ENCODE results near the gene COL6A3. TPM values are rescaled to one million over a fixed set of nuclear protein-coding genes. Genes with fewer than 3 reads are reported as not detected.

Gene COL6A3
- polyA plus RNA-seq, 1 of the 3 experiments (the other 2 are of a cell fraction): 18.5 TPM

- H3K4me1 ChIP-seq (ENCODE audit: control insufficient read depth in 1 of 2, insufficient read depth in 2 of 2, low read depth in 1 of 2, low read length in 1 of 2): peaks cover 8 to 10% of the 10 kb centered on the region in 2 experiments; a peak in 1 of 4 replicates
- H3K79me2 ChIP-seq (ENCODE audit: insufficient read depth): peaks cover under 1% of the 10 kb centered on the region; the same call in 1 of the 2 replicates
- H3K4me2 ChIP-seq: no peak overlapping the region
- H3K27me3 ChIP-seq (ENCODE audit: insufficient read depth): no peaks in the 10 kb centered on the region
- no peak overlapping the region for H3K4me3 ChIP-seq (ENCODE audit: low read depth in 2 of 2, low read length in 1 of 2)
- H3K9me2 ChIP-seq: no peaks in the 10 kb centered on the region
- CTCF ChIA-PET: interaction anchor here (1.2 to 6.6 kb wide), 3 partner anchors 32 to 322 kb away, joined by 3 to 59 read pairs (median 49); no protein-coding TSS in a partner anchor
- DNase-seq: no peak
- H3K27ac ChIP-seq (ENCODE audit: low read depth in 2 of 2, low read length in 1 of 2): no peak overlapping the region
- H3K9ac ChIP-seq: no peak overlapping the region
- TF ChIP-seq MEF2A (IDR thresholded peaks at IDR 0.05; ENCODE audit: borderline replicate concordance, low read depth) (no peak), YY1 (IDR thresholded peaks at IDR 0.05; ENCODE audit: low read depth) (no peak), NRF1 (IDR thresholded peaks at IDR 0.05; ENCODE audit: low read depth, low read length) (no peak), MXI1 (IDR thresholded peaks at IDR 0.05; ENCODE audit: low read depth, low read length) (no peak), TAF1 (IDR thresholded peaks at IDR 0.05; ENCODE audit: borderline replicate concordance, low read depth, low read length) (no peak), FOXM1 (IDR thresholded peaks at IDR 0.05; ENCODE audit: low read depth) (no peak), FOXJ3 (CRISPR knock-in tag; IDR thresholded peaks at IDR 0.05) (no peak), EZH2phosphoT487 (IDR thresholded peaks at IDR 0.05; ENCODE audit: borderline replicate concordance, low read depth) (no peak), RCOR1 (IDR thresholded peaks at IDR 0.05; ENCODE audit: low read length) (no peak)
- peaks cover under 1% of the 10 kb centered on the region for H3F3A ChIP-seq (replicated peaks; ENCODE audit: insufficient read depth)
- H3K9me3 ChIP-seq: no peaks in the 10 kb centered on the region
- H4K20me1 ChIP-seq (ENCODE audit: insufficient read depth): no peaks in the 10 kb centered on the region
- no peaks in the 10 kb centered on the region for H3K36me3 ChIP-seq (replicated peaks in 1 of 2; ENCODE audit: control insufficient read depth in 1 of 2, insufficient read depth in 2 of 2, low read length in 1 of 2)
- POLR2A ChIA-PET: no interaction called here
- H2AFZ ChIP-seq (ENCODE audit: low read depth): no peak overlapping the region
- WGBS (ENCODE audit: low lambda C conversion rate): 83% methylated on average over 2 of the region's 3 CpGs
Measured at GRCh38 chr2:237418300-237418699, 4.3 kb upstream of the COL6A3 start.

GRCh38 chr2:237412988-237413776 lies 782 bp downstream of the COL6A3 start:
- Histone ChIP-seq H3K9me2 (no peaks in the 10 kb centered on the region), H3K27ac (ENCODE audit: low read depth in 2 of 2, low read length in 1 of 2) (peak overlapping the region in 1 of 2 experiments; percentile 6; a peak in 1 of 4 replicates), H3K27me3 (ENCODE audit: insufficient read depth) (no peaks in the 10 kb centered on the region), H3K9me3 (no peaks in the 10 kb centered on the region), H3K4me1 (ENCODE audit: control insufficient read depth in 1 of 2, insufficient read depth in 2 of 2, low read depth in 1 of 2, low read length in 1 of 2) (peaks cover 2 to 6% of the 10 kb centered on the region in 2 experiments; a peak in 3 of 4 replicates), H2AFZ (ENCODE audit: low read depth) (no peak overlapping the region), H3K36me3 (replicated peaks in 1 of 2; ENCODE audit: control insufficient read depth in 1 of 2, insufficient read depth in 2 of 2, low read length in 1 of 2) (no peaks in the 10 kb centered on the region), H3K4me3 (ENCODE audit: low read depth in 2 of 2, low read length in 1 of 2) (peak overlapping the region in 1 of 2 experiments; percentile 39; a peak in 1 of 4 replicates), H3K9ac (peak overlapping the region; percentile 12; the same call in 1 of the 2 replicates), H3K4me2 (peak overlapping the region; percentile 53; the same call in 1 of the 2 replicates), H3K79me2 (ENCODE audit: insufficient read depth) (peaks cover 42% of the 10 kb centered on the region), H3F3A (replicated peaks; ENCODE audit: insufficient read depth) (peaks cover 7% of the 10 kb centered on the region), H4K20me1 (ENCODE audit: insufficient read depth) (no peaks in the 10 kb centered on the region)
- no peak for DNase-seq
- 94% methylated on average over 22 of the region's 25 CpGs for WGBS (ENCODE audit: low lambda C conversion rate)
- POLR2A ChIA-PET: no interaction called here
- CTCF ChIA-PET: interaction anchor here (3.2 to 6.8 kb wide), 2 partner anchors 9 to 62 kb away, joined by 16 to 57 read pairs; no protein-coding TSS in a partner anchor
- TF ChIP-seq SIN3A (IDR thresholded peaks at IDR 0.05; ENCODE audit: borderline replicate concordance, low read depth, low read length) (no peak), RCOR1 (IDR thresholded peaks at IDR 0.05; ENCODE audit: low read length) (no peak), REST (IDR thresholded peaks at IDR 0.05; ENCODE audit: low read depth, low read length) (no peak), GABPA (IDR thresholded peaks at IDR 0.05; ENCODE audit: low read depth) (no peak), PBX3 (IDR thresholded peaks at IDR 0.05) (no peak), IRF3 (IDR thresholded peaks at IDR 0.05; ENCODE audit: low read depth, low read length) (no peak), JUND (IDR thresholded peaks at IDR 0.05) (no peak), YY1 (IDR thresholded peaks at IDR 0.05; ENCODE audit: low read depth) (no peak), POLR2AphosphoS5 (IDR thresholded peaks at IDR 0.05; ENCODE audit: low read depth, low read length) (no peak), SMC3 (IDR thresholded peaks at IDR 0.05; ENCODE audit: low read depth, low read length) (no peak), MAX (IDR thresholded peaks at IDR 0.05; ENCODE audit: low read depth) (no peak), TAF1 (IDR thresholded peaks at IDR 0.05; ENCODE audit: borderline replicate concordance, low read depth, low read length) (no peak), RXRA (IDR thresholded peaks at IDR 0.05; ENCODE audit: borderline replicate concordance, low read depth) (no peak)

Data from SK-N-SH (cell line).